Raji (cell line): ENCODE data around the gene CLPX.
A peak's percentile ranks its signal among the peaks of the same experiment; 100 is the strongest.

Source experiments
- POLR2A ChIP-seq: IDR thresholded peaks from 2 replicates; pipeline ENCODE4 v1.6.1; 2011; ENCODE audit warnings: low read depth, low read length, control low read depth; ENCODE audit not compliant: insufficient read depth

CLPX gene

DNA sequence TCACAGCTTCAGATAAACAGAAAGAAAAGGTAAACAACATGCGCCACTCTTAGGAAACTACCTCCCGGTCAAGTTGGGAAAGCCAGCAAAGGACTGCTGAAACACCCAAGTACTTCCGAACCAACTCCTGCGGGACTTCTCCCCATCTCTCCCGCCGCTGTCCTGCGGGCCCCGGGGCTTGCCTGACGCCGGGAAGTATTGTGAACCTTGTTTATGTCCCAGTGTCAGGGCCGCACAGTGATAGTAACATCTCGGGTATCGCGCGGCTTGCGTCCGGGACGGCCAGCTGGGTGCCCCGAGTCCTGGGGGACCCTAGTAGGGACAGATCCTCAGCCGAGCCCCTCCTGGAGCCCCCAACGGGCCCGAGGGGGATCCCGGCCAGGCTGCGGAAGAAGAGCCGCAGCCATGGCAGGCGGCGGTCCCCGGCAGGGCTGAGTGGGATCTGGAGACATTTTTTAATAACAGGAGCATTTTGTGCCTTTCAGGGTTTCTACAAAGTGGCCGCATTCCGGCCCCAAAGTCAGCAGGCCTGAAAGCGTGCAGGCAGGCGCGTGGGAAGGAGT, 756 bp downstream of the CLPX start:
- no peak for TF ChIP-seq POLR2A

DNA sequence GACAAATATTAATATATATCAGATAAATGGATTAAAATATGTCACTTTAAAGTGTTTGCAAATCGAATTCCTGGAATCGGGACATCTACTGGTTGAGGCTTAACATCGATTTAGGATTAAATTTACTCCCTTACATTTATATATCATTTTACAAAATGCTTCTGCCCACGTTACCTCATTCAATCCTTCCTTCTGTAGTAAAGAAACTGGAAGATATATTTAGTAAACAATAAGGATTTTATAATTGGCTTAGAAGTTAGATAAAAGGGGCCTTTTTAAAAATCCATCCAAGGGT, 1.3 kb downstream of the CLPX start:
- TF ChIP-seq POLR2A, result no peak

DNA sequence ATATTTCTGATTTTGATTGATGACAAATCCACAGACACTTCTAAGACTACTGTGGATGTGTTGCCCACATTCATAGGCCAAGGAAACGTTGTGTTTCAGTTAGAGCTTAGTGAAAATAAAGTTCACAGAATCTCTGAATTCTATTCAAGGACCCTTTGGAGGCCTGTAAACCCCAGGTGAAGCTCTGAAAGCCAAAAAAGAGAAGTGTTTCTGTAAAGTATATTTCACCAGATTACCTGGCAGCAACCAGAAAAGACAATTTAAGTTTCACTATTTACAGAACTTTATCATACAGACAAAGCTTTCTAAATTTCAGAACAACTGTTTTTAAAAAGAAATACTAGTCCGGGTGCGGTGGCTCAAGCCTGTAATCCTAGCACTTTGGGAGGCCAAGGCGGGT, 2.6 kb downstream of the CLPX start:
- no peak for TF ChIP-seq POLR2A

DNA sequence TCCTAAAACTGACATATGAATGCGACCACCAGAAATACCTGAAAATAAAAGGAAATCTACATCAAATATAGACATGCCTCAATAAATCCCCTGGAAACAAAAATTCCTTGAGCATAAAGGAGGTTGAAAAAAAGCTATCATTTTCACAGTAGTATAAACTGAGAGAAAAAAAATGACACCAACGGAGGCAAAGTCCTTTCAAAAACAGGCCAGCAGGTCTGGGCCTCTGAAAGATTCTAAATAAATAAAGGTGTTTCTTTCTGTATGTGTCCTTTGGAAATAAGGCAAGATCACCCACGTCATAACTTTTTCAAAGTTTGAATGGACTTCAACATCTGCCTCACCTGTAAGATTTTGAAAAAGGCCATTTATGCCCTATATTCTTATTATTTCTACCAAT, 5.0 kb downstream of the CLPX start:
- no peak for TF ChIP-seq POLR2A

DNA sequence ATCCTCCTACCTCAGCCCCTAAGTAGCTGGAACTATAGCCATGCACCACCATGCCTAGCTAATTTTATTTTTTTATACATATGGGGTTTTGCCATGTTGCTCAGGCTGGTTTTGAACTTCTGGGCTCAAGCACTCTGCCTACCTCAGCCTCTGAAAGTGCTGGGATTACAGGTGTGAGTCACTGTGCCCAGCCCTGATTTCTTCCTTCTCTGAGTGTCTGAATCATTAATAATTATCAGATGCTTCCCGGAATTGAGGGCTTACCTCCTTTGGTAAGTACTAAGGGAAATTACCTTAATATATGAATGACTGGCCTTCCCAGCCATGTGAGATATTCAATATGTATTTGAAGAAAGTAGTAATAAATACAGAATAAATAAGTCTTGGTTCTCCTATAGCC, 7.2 kb downstream of the CLPX start:
- no peak for TF ChIP-seq POLR2A

DNA sequence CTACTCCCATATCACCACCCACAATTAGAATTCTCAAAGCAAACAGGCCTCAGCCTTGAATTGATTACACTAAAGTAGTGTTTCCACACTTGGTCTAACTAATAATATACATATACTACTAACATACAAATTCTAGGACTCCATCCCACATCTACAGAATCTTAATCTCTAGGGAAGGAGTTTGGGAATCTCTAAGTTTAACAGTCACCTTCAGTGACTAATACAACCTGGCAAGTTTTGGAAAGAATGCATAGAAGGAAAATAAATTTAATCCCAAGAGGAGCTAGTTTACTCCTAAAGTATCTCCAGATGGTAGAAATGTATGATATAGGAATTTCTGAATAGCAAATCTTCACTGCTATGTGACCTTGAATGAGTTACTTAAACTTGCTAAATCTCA, 9.1 kb downstream of the CLPX start:
- no peak for TF ChIP-seq POLR2A

DNA sequence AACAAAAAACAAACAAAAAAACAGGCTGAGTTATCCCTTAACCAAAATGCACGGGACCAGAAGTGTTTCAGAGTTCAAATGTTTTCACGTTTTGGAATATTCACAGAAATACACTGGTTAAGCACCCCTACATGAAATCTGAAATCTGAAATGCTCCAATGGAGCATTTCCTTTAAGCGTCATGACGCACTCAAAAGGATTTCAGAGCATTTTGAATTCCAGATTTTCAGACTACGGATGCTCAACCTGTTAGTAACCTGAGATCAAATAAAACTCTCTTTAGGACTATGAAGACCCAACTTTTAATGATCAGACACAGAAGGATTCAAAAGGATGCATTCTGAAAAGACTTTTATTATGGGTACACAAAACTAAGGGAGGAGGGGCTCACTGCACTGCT, 9.6 kb downstream of the CLPX start:
- TF ChIP-seq POLR2A, result no peak

DNA sequence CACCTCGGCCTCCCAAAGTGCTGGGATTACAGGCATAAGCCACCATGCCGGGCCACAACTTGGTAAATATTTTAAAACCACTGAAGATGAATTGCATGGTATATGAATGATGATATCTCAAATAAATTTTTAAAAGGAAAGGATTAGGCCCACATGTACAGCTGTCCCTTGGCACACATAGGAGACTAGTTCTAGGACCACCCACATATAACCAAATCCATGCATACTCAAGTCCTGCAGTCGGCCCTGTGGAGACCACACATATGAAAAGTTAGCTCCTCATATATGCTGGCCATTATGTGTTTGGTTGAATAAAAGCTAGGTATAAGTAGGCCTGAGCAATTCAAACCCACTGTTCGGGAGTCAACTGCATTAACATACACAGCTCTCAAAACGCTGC, 10.6 kb downstream of the CLPX start:
- no peak for TF ChIP-seq POLR2A

DNA sequence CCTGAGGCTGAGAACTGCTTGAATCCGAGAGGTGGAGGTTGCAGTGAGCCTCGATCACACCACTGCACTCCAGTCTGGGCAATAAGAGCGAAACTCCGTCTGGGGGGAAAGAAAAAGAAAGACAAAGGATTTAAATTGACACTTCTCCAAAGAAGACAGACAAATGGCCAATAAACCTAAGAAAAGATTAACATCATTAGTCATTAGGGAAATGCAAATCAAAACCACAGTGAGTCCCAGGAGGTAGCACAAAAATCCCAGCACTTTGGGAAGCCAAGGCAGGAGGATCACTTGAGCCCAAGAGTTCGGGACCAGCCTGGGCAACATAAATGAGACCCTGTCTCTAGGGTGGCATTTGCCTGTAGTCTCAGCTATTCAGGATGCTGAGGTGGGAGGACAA, 12.6 kb downstream of the CLPX start:
- no peak for TF ChIP-seq POLR2A

DNA sequence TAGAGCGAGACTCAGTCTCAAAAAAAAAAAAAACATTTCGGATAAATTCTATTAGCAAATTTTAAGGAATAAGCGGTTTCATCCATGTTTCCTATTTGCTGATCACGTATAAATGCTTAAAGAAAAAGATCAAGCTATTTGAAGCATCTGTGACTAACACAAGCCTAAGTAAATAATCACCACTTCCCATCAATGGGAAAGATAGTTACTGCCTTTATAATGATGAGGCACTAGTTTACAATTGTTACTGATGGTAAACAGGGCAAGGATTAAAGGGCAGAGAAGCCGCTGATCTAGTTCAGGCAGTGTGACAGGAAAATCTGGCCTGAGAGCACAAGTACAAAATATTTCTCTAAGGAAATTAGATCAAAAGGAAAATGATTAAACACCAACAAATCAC, 13.7 kb downstream of the CLPX start:
- no peak for TF ChIP-seq POLR2A

DNA sequence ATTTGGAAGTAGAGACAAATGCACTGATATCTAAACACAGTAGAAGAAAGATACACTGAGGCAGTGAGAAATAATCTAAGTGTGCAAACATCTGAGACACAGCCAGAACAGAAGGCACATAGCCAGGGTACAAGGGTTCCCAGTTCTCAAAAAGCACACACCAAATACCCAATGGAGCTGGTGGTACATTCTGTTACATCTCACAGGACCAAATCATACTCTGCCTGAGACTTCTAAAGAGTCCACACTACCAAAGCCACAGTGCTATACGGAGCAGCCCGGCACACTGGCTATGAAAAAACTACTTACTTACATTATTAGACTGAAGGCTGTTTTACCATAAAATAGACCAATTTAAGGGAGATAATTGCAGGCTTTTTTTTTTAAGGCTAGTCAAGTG, 19.3 kb downstream of the CLPX start:
- no peak for TF ChIP-seq POLR2A

DNA sequence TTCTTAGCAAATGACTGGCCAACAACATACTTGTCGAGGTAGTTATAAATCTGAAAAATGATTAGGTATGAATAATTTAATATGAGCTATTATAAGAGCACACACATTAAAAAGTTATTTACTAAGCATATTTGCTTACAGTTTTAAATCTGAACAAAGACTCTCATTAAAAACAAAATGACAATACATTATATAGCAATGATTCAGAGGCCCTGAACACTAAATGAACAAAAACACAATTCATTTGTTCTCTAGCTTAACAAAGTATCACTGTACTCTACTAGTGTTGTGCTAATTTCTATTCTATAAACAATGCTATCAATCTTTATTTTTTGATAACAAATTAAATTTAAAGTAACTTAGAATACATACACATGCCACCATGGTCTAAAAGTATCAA, 21.0 kb downstream of the CLPX start:
- TF ChIP-seq POLR2A, result no peak

DNA sequence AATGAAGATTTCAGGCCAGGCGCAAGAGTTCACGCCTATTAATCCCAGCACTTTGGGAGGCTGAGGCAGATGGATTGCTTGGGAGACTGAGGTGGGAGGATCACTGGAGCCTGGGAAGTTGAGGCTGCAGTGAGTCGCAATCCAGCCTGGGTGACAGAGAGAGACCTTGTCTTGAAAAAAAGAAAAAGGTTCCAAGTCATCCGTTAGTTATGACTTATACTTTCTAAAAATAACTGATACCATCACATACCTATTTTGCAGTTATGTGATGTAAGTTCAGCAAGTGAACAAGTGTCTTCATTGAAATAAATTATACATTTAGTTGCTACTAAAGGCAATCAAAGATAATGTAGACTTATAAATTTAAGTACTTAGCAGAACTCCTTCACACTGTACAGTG, 22.1 kb downstream of the CLPX start:
- TF ChIP-seq POLR2A, result no peak

DNA sequence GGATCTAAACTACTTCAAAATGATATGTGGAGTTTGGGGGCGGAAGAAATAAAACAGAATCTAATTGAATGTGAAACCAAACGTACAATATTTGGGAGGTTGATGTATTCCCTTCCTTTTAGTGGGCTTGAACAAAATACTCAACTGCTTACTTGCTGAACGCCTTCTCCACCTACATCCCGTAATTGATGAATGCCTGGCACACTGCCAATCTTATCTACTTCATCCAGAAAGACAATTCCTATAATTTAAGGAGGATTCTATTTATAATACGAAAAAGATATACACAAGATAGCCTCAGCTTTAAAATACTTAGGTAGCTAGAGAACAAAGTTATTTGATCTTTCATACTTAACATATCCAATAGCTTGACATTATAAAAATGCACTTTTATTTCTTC, 28.4 kb downstream of the CLPX start:
- no peak for TF ChIP-seq POLR2A

DNA sequence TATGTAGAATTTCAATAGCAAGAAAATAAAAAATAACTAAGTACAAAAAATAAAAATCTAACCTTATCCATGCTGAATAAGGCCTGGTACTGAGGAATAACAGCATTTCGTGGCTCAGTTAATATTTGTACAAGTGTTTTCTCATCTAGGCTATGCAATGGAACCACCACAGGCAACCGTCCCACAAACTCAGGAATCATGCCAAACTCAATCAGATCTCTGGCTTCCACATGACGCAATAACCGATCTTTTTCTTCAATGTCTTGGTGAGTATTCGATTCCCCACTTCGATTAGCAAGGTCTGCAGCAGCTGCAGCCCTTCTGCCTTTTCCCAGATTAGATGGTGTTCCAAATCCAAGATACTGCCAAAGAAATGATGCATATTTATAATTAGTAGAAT, 30.4 kb downstream of the CLPX start:
- no peak for TF ChIP-seq POLR2A

DNA sequence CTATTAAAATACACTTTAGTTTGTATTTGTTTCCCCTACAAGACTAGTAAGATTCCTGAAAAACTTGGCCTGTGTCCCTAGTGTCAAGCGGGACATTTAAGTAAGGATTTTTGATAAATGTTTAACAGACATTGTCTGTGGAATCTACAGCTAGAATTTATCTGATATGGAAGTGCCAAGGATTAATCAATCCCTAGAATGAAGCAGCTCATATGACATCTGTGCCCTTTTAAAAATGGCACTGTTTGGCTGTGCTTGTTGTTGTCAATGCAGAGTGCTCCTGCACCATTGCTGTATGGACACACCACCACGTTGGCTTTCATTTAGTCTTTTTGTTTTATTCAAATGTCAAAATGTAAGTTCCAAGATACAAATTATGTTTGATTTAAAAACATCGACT, 37.2 kb downstream of the CLPX start:
- no peak for TF ChIP-seq POLR2A

DNA sequence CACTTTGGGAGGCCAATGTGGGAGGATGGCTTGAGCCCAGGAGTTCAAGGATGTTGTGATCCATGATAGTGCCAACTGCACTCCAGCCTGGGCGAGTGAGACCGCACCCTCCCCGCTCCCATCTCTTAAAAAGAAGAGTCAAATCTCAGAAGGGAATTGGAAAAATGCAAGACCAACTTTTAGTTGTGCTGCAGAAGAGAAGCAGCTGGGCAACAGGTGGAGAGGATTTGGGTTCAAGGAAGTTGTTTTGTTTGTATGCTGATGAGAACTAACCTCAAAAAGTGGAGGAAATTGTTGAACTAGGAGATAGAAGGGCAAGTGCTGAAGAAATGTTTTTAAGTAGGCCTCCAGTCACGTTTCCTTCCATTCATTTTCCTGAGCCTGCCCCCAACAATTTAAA, 38.7 kb downstream of the CLPX start:
- TF ChIP-seq POLR2A, result no peak

DNA sequence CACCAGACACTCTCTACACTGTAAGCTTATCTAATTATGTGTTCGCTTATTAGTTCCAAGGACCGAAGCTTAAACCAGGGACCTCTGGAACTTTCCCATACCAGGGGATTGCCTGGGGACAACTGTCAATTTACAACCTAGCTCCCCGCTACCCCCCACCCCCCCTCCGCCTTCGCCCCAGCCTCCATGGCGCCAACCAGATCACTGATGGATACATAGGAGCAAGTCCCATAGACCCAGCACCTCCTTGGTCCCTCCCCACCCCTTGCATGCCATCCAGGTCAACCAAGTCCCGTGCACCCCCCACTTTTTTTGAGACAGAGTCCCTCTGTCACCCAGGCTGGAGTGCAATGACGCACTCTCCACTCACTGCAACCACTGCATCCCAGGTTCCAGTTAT, 50.6 kb downstream of the CLPX start:
- no peak for TF ChIP-seq POLR2A

DNA sequence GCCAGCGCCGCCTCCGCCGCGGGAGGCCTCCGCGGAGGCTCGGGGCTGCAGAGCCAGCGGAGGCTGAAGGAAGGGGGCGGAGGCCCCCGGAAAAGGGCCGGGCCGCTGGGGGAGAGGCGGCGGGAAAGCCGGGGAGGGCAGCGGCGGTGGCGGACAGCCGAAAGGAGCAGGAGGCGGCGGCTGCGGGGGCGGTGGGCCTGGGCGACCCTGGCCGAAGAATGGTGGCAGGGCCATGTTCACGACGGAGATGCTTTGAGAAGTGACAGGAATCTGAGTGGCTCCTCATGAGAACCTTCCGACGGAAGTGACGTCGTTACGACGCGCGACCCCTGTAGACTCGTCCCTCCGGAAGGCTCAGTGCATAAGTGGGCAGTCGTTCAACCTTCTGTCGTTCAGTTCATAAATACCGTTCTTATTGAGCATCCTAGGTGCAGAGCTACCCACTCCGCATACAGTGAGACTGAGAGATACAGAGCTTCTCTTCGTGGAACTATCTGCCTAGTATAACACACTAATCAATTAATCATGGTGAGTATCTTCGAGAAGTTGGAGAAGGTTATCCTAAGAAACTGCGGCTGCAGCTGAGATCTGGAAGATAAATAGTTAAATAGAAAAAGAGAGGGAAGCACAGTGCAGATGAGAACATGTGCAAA, 51.5 kb downstream of the CLPX start, which contains the start of gene PDCD7:
Gene PDCD7 (minus strand): TSS at position 261 of the 653 bp plus-strand sequence. CDS start 27 bp downstream, at position 234.
- TF ChIP-seq POLR2A, result peak; percentile 99
